Smooth muscle cell (in vitro differentiated cells): Measurements from ENCODE around the gene SBF1. TPM values are rescaled to one million over a fixed set of nuclear protein-coding genes. Genes with fewer than 3 reads are reported as not detected.

ENCODE experiments used
- DNase-seq: peaks from one replicate; lab custom pipeline; 2025; ENCODE audit not compliant: unreplicated experiment; lab: John Stamatoyannopoulos, UW
- H2AFZ ChIP-seq: fragments of 200-600 bp; sonication (generic); 2 replicates; pipeline ENCODE4 v1.6.0; 2016; ENCODE audit warnings: antibody characterized with exemption, low read depth, mild to moderate bottlenecking
- H3F3A ChIP-seq: fragments of 200-600 bp; sonication (generic); 2 replicates; pipeline ENCODE4 v1.6.0; 2017; ENCODE audit warnings: antibody characterized with exemption, low read depth
- H3K27ac ChIP-seq: fragments of 200-600 bp; sonication (generic); 2 replicates; pipeline ENCODE4 v1.5.1; 2016; ENCODE audit warnings: low read depth, mild to moderate bottlenecking
- H3K27me3 ChIP-seq: fragments of 200-600 bp; sonication (generic); 2 replicates; pipeline ENCODE4 v1.6.1; 2016; ENCODE audit warnings: low read depth, mild to moderate bottlenecking
- H3K36me3 ChIP-seq: fragments of 200-600 bp; sonication (generic); 2 replicates; pipeline ENCODE4 v1.5.1; 2016; ENCODE audit warnings: low read depth
- H3K4me1 ChIP-seq: fragments of 200-600 bp; sonication (generic); 2 replicates; pipeline ENCODE4 v1.5.1; 2016; ENCODE audit warnings: low read depth
- H3K4me2 ChIP-seq: fragments of 200-600 bp; sonication (generic); 2 replicates; pipeline ENCODE4 v1.6.0; 2016; ENCODE audit warnings: mild to moderate bottlenecking
- H3K4me3 ChIP-seq: fragments of 200-600 bp; sonication (generic); 2 replicates; pipeline ENCODE4 v1.5.1; 2016; ENCODE audit warnings: mild to moderate bottlenecking
- H3K79me2 ChIP-seq: fragments of 200-600 bp; sonication (generic); 2 replicates; pipeline ENCODE4 v1.6.0; 2016; ENCODE audit warnings: low read depth, mild to moderate bottlenecking
- H3K9ac ChIP-seq: fragments of 200-600 bp; sonication (generic); 2 replicates; pipeline ENCODE4 v1.6.0; 2016; ENCODE audit warnings: low read depth
- H3K9me3 ChIP-seq: fragments of 200-600 bp; sonication (generic); replicated peaks from 2 replicates; pipeline ENCODE4 v1.5.1; 2016; ENCODE audit warnings: low read depth
- H4K20me1 ChIP-seq: fragments of 200-600 bp; sonication (generic); 2 replicates; pipeline ENCODE4 v1.6.0; 2016; ENCODE audit warnings: low read depth
- CTCF ChIP-seq: fragments of 200-600 bp; sonication (generic); IDR thresholded peaks from 2 replicates; pipeline ENCODE4 v1.5.1; 2017; ENCODE audit warnings: borderline replicate concordance, mild to moderate bottlenecking, antibody characterized with exemption; ENCODE audit not compliant: insufficient read depth, poor library complexity, severe bottlenecking
- WGBS: methylation state at CpG from one replicate; pipeline ENCODE4 v1.1.7; 2016; ENCODE audit warnings: low lambda C conversion rate; 5-methylcytosine and 5-hydroxymethylcytosine counted together
- polyA plus RNA-seq: library from polyadenylated mRNA; unstranded; fragments of >200 nt; fragmentation: Nextera tagmentation; extraction: Ambion mirVana; gene quantifications from 2 replicates; pipeline ENCODE4 v1.2.1, GENCODE V29; 2016
- total RNA-seq: library from RNA; depleted of rRNA; stranded (reverse); fragments of >200 nt; gene quantifications from 2 replicates; pipeline ENCODE4 v1.2.3, GENCODE V29; 2014

The SBF1 gene
- total and polyA plus RNA-seq, 2 experiments from 2014 or later: 37.3 to 53.6 TPM

- DNase-seq: no peak
- Histone ChIP-seq H3K9ac (no peak overlapping the region), H3K79me2 (no peaks in the 10 kb centered on the region), H3K4me2 (no peak overlapping the region), H4K20me1 (peaks cover 7% of the 10 kb centered on the region), H3K27me3 (no peaks in the 10 kb centered on the region), H3K27ac (no peak overlapping the region), H3F3A (no peaks in the 10 kb centered on the region), H3K4me1 (no peaks in the 10 kb centered on the region), H2AFZ (no peak overlapping the region), H3K9me3 (no peaks in the 10 kb centered on the region), H3K36me3 (no peaks in the 10 kb centered on the region), H3K4me3 (no peak overlapping the region)
- TF ChIP-seq CTCF: no peak
- 96% methylated on average over 22 of the region's 22 CpGs for WGBS
Measured at GRCh38 chr22:50459016-50459415, 15.8 kb downstream of the SBF1 start.

- Histone ChIP-seq H3K79me2 (no peaks in the 10 kb centered on the region), H4K20me1 (peaks cover 7% of the 10 kb centered on the region), H3K9me3 (no peaks in the 10 kb centered on the region), H3K27ac (no peak overlapping the region), H3K9ac (no peak overlapping the region), H2AFZ (no peak overlapping the region), H3K4me1 (no peaks in the 10 kb centered on the region), H3K27me3 (no peaks in the 10 kb centered on the region), H3K36me3 (no peaks in the 10 kb centered on the region), H3F3A (no peaks in the 10 kb centered on the region), H3K4me2 (no peak overlapping the region), H3K4me3 (no peak overlapping the region)
- DNase-seq: no peak
- no peak for TF ChIP-seq CTCF
- 92% methylated on average over 17 of the region's 34 CpGs for WGBS
Measured at GRCh38 chr22:50456466-50457234, 18.2 kb downstream of the SBF1 start.

GRCh38 chr22:50456026-50456425, 18.8 kb downstream of the SBF1 start:
- H3K79me2 ChIP-seq: no peaks in the 10 kb centered on the region
- no peaks in the 10 kb centered on the region for H3K27me3 ChIP-seq
- H3K4me1 ChIP-seq: no peaks in the 10 kb centered on the region
- no peaks in the 10 kb centered on the region for H3K9me3 ChIP-seq
- no peaks in the 10 kb centered on the region for H3F3A ChIP-seq
- H3K9ac ChIP-seq: no peak overlapping the region
- no peaks in the 10 kb centered on the region for H3K36me3 ChIP-seq
- WGBS: 92% methylated on average over 11 of the region's 11 CpGs
- H3K27ac ChIP-seq: no peak overlapping the region
- no peak for DNase-seq
- no peak overlapping the region for H3K4me3 ChIP-seq
- no peak overlapping the region for H2AFZ ChIP-seq
- H4K20me1 ChIP-seq: peaks cover 13% of the 10 kb centered on the region
- TF ChIP-seq CTCF: no peak
- no peak overlapping the region for H3K4me2 ChIP-seq

GRCh38 chr22:50455201-50455600, 19.6 kb downstream of the SBF1 start:
- Histone ChIP-seq H3K36me3 (no peaks in the 10 kb centered on the region), H3K4me1 (no peaks in the 10 kb centered on the region), H2AFZ (no peak overlapping the region), H3K27ac (no peak overlapping the region), H3K27me3 (no peaks in the 10 kb centered on the region), H3K4me3 (no peak overlapping the region), H4K20me1 (peaks cover 21% of the 10 kb centered on the region), H3K79me2 (no peaks in the 10 kb centered on the region), H3K9me3 (no peaks in the 10 kb centered on the region), H3K4me2 (no peak overlapping the region), H3F3A (no peaks in the 10 kb centered on the region), H3K9ac (no peak overlapping the region)
- no peak for DNase-seq
- 96% methylated on average over 18 of the region's 18 CpGs for WGBS
- no peak for TF ChIP-seq CTCF
